ENCODE measurements around the gene ISG20.

The ISG20 gene

GRCh38 chr15:88605189-88606069 is 33.4 kb upstream of the ISG20 start:
- no peak for DNase-seq
- intact Hi-C loops (cut with DNase I; ENCODE audit: low total_unique reads): no loop called here
- no peaks in the 10 kb centered on the region for H3K9me3 ChIP-seq
- peaks cover 3 to 43% of the 10 kb centered on the region in 2 donors for H3K27me3 ChIP-seq
- TF ChIP-seq CTCF (IDR thresholded peaks at IDR 0.05): no peak
- no peak overlapping the region for H3K4me3 ChIP-seq
- no peak overlapping the region for H3K27ac ChIP-seq
- H3K4me1 ChIP-seq: peaks cover 0 to 23% (median 17%) of the 10 kb centered on the region in 4 donors
- no peaks in the 10 kb centered on the region for H3K36me3 ChIP-seq

GRCh38 chr15:88606070-88606794 is 32.6 kb upstream of the ISG20 start:
- Histone ChIP-seq H3K27me3 (peaks cover 3 to 43% of the 10 kb centered on the region in 2 donors), H3K9me3 (no peaks in the 10 kb centered on the region), H3K36me3 (no peaks in the 10 kb centered on the region), H3K27ac (no peak overlapping the region), H3K4me1 (peaks cover 0 to 23% (median 17%) of the 10 kb centered on the region in 4 donors), H3K4me3 (no peak overlapping the region)
- no peak for DNase-seq
- intact Hi-C loops (cut with DNase I; ENCODE audit: low total_unique reads): no loop called here
- no peak for TF ChIP-seq CTCF (IDR thresholded peaks at IDR 0.05)

GRCh38 chr15:88607951-88608350 is 30.9 kb upstream of the ISG20 start:
- intact Hi-C loops (cut with DNase I; ENCODE audit: low total_unique reads): no loop called here
- Histone ChIP-seq H3K27ac (no peak overlapping the region), H3K9me3 (no peaks in the 10 kb centered on the region), H3K4me1 (peaks cover 0 to 20% (median 17%) of the 10 kb centered on the region in 4 donors), H3K36me3 (no peaks in the 10 kb centered on the region), H3K4me3 (no peak overlapping the region), H3K27me3 (peaks cover 3 to 43% of the 10 kb centered on the region in 2 donors)
- TF ChIP-seq CTCF (IDR thresholded peaks at IDR 0.05): no peak
- no peak for DNase-seq

GRCh38 chr15:88608607-88609181 is 30.1 kb upstream of the ISG20 start:
- Histone ChIP-seq H3K9me3 (no peaks in the 10 kb centered on the region), H3K36me3 (no peaks in the 10 kb centered on the region), H3K4me1 (peaks cover 0 to 20% (median 17%) of the 10 kb centered on the region in 4 donors), H3K27ac (no peak overlapping the region), H3K27me3 (peaks cover 3 to 41% of the 10 kb centered on the region in 2 donors), H3K4me3 (no peak overlapping the region)
- no peak for TF ChIP-seq CTCF (IDR thresholded peaks at IDR 0.05)
- intact Hi-C loops (cut with DNase I; ENCODE audit: low total_unique reads): no loop called here
- no peak for DNase-seq

- intact Hi-C loops (cut with DNase I; ENCODE audit: low total_unique reads): no loop called here
- H3K27ac ChIP-seq: no peak overlapping the region
- peaks cover 2 to 32% of the 10 kb centered on the region in 2 donors for H3K27me3 ChIP-seq
- TF ChIP-seq CTCF (IDR thresholded peaks at IDR 0.05): no peak
- no peaks in the 10 kb centered on the region for H3K36me3 ChIP-seq
- no peak overlapping the region for H3K4me3 ChIP-seq
- DNase-seq: no peak
- H3K4me1 ChIP-seq: peaks cover 0 to 15% (median 13%) of the 10 kb centered on the region in 4 donors
- H3K9me3 ChIP-seq: no peaks in the 10 kb centered on the region
Measured at GRCh38 chr15:88609344-88610090, 29.3 kb upstream of the ISG20 start.

All from tibial artery (tissue), 4 donors.